H1 (cell line): ENCODE data around the gene MPPED1. TPM values are rescaled to one million over a fixed set of nuclear protein-coding genes. Genes with fewer than 3 reads are reported as not detected.
A peak's percentile ranks its signal among the peaks of the same experiment; 100 is the strongest.

Source experiments
- CTCF ChIA-PET: fragments of 300-600 bp; sonication (Branson Sonifier 250); formaldehyde crosslinking; loops from one replicate; lab custom pipeline; 2021; ENCODE audit not compliant: partially characterized antibody; lab: Charles Lee
- POLR2A ChIA-PET: fragments of 300-600 bp; sonication (Branson Sonifier 250); formaldehyde crosslinking; loops from one replicate; lab custom pipeline; 2021; ENCODE audit warnings: inconsistent platforms; ENCODE audit not compliant: partially characterized antibody; lab: Charles Lee
- DNase-seq, 2 experiments: peaks; one replicate each; pipeline versions ENCODE4 v3.0.0 to v3.0.0-alpha.2; 2010 to 2022; ENCODE audit warnings: low spot score in 2 of 2, low read depth in 1 of 2, mixed read lengths in 1 of 2
- FAIRE-seq: peaks from 2 replicates; lab custom pipeline; 2011; peaks lifted over from hg19 to GRCh38; lab: Jason Lieb, UNC
- H2AFZ ChIP-seq: 2 replicates; pipeline ENCODE4 v1.8.1; 2012; ENCODE audit warnings: low read length, inconsistent platforms
- H2AK5ac ChIP-seq: 2 replicates; pipeline ENCODE4 v1.6.1; 2013; ENCODE audit warnings: low read depth, low read length
- H2BK120ac ChIP-seq: replicated peaks from 2 replicates; pipeline ENCODE3; 2013; ENCODE audit warnings: low read depth, low read length, inconsistent platforms
- H2BK12ac ChIP-seq: 2 replicates; pipeline ENCODE4 v1.6.1; 2013; ENCODE audit warnings: low read depth, low read length
- H2BK15ac ChIP-seq: 2 replicates; pipeline ENCODE4 v1.6.1; 2013; ENCODE audit warnings: low read length
- H2BK20ac ChIP-seq: 2 replicates; pipeline ENCODE4 v1.6.1; 2013; ENCODE audit warnings: low read length
- H2BK5ac ChIP-seq: 2 replicates; pipeline ENCODE4 v1.6.1; 2013; ENCODE audit warnings: low read depth, low read length
- H3K14ac ChIP-seq: 2 replicates; pipeline ENCODE4 v1.6.1; 2013; ENCODE audit warnings: inconsistent platforms; ENCODE audit not compliant: insufficient read length
- H3K18ac ChIP-seq: 2 replicates; pipeline ENCODE4 v1.6.1; 2013; ENCODE audit warnings: low read length; ENCODE audit errors: extremely low read depth
- H3K23ac ChIP-seq: 2 replicates; pipeline ENCODE4 v1.6.1; 2013; ENCODE audit warnings: inconsistent platforms; ENCODE audit not compliant: insufficient read length
- H3K23me2 ChIP-seq: 2 replicates; pipeline ENCODE4 v1.6.1; 2013; ENCODE audit warnings: low read depth, low read length
- H3K27ac ChIP-seq: 2 replicates; pipeline ENCODE4 v1.6.1; 2011; ENCODE audit warnings: low read depth, low read length, inconsistent platforms
- H3K27me3 ChIP-seq, 4 experiments: replicated peaks in 1 of 4; 1 replicate in 1 of 4; 2 replicates in 3 of 4; pipeline versions ENCODE4 v1.6.1 to v1.8.1; 2011 to 2013; ENCODE audit warnings: low read length in 3 of 4, mild to moderate bottlenecking in 3 of 4, inconsistent platforms in 2 of 4, mixed read lengths in 2 of 4, moderate library complexity in 1 of 4; ENCODE audit not compliant: control insufficient read depth in 3 of 4, insufficient read depth in 3 of 4; ENCODE audit errors: extremely low read depth in 1 of 4
- H3K36me3 ChIP-seq, 4 experiments: 2 replicates each; pipeline versions ENCODE4 v1.6.1 to v1.8.1; 2011 to 2013; ENCODE audit warnings: mild to moderate bottlenecking in 4 of 4, low read length in 3 of 4, moderate library complexity in 2 of 4, control low read depth in 1 of 4, inconsistent platforms in 1 of 4; ENCODE audit not compliant: insufficient read depth in 4 of 4, control insufficient read depth in 2 of 4
- H3K4ac ChIP-seq: replicated peaks from 2 replicates; pipeline ENCODE3; 2013; ENCODE audit warnings: low read length, low read depth, mixed read lengths, inconsistent platforms; ENCODE audit not compliant: insufficient read length
- H3K4me1 ChIP-seq, 4 experiments: replicated peaks in 1 of 4; 1 replicate in 1 of 4; 2 replicates in 3 of 4; pipeline versions ENCODE4 v1.6.1 to v1.8.1; 2011 to 2013; ENCODE audit warnings: low read length in 3 of 4, inconsistent platforms in 2 of 4, mixed read lengths in 1 of 4; ENCODE audit not compliant: insufficient read depth in 4 of 4, control insufficient read depth in 3 of 4
- H3K4me2 ChIP-seq, 2 experiments: 2 replicates each; pipeline versions ENCODE4 v1.6.1 to v1.8.1; 2011 to 2013; ENCODE audit warnings: low read depth in 2 of 2, low read length in 2 of 2, control low read depth in 1 of 2, inconsistent platforms in 1 of 2, mild to moderate bottlenecking in 1 of 2; ENCODE audit not compliant: insufficient read depth in 1 of 2
- H3K4me3 ChIP-seq, 4 experiments: fragments of 200-600, 300-600 bp in 1 of 4; sonication (generic), shearing (Covaris generic), sonication (Bioruptor Twin) in 1 of 4; 2 replicates each; pipeline versions ENCODE4 v1.5.1 to v1.8.1; 2011 to 2016; ENCODE audit warnings: low read length in 4 of 4, low read depth in 3 of 4, control low read depth in 2 of 4, inconsistent platforms in 2 of 4, mild to moderate bottlenecking in 2 of 4, mixed read lengths in 1 of 4, moderate library complexity in 1 of 4; ENCODE audit not compliant: insufficient read depth in 2 of 4; ENCODE audit errors: extremely low read depth in 1 of 4
- H3K56ac ChIP-seq: replicated peaks from 2 replicates; pipeline ENCODE3; 2013; ENCODE audit warnings: low read depth, mild to moderate bottlenecking, mixed read lengths, low read length, inconsistent platforms; ENCODE audit not compliant: insufficient read length
- H3K79me1 ChIP-seq: 2 replicates; pipeline ENCODE4 v1.6.1; 2013; ENCODE audit warnings: low read depth, low read length, control low read depth
- H3K79me2 ChIP-seq, 2 experiments: 2 replicates each; pipeline versions ENCODE4 v1.6.1 to v1.8.1; 2012 to 2013; ENCODE audit warnings: low read length in 2 of 2, mild to moderate bottlenecking in 2 of 2, inconsistent platforms in 1 of 2; ENCODE audit not compliant: insufficient read depth in 2 of 2, control insufficient read depth in 1 of 2
- H3K9ac ChIP-seq, 4 experiments: replicated peaks in 1 of 4; 1 replicate in 1 of 4; 2 replicates in 3 of 4; pipeline versions ENCODE4 v1.6.1 to v1.8.1; 2011 to 2013; ENCODE audit warnings: low read depth in 3 of 4, low read length in 3 of 4, control low read depth in 2 of 4, mild to moderate bottlenecking in 2 of 4, moderate library complexity in 2 of 4, inconsistent platforms in 1 of 4; ENCODE audit errors: extremely low read depth in 1 of 4
- H3K9me3 ChIP-seq, 2 experiments: 2 replicates each; pipeline versions ENCODE4 v1.6.1 to v1.8.1; 2012 to 2013; ENCODE audit warnings: mild to moderate bottlenecking in 2 of 2, moderate library complexity in 2 of 2, control low read depth in 1 of 2, inconsistent platforms in 1 of 2, low read depth in 1 of 2, low read length in 1 of 2, mixed read lengths in 1 of 2; ENCODE audit not compliant: insufficient read depth in 2 of 2
- H4K20me1 ChIP-seq, 2 experiments: replicated peaks in 1 of 2; 2 replicates each; pipeline versions ENCODE3 to v1.8.1; 2011 to 2013; ENCODE audit warnings: inconsistent platforms in 2 of 2, low read length in 2 of 2, mild to moderate bottlenecking in 1 of 2; ENCODE audit not compliant: insufficient read depth in 2 of 2, control insufficient read depth in 1 of 2
- H4K5ac ChIP-seq: 2 replicates; pipeline ENCODE4 v1.6.1; 2013; ENCODE audit warnings: low read length, low read depth, mixed read lengths, inconsistent platforms; ENCODE audit not compliant: insufficient read length
- H4K8ac ChIP-seq: 2 replicates; pipeline ENCODE4 v1.8.0; 2013; ENCODE audit warnings: mild to moderate bottlenecking, moderate library complexity, low read length, inconsistent platforms; ENCODE audit not compliant: insufficient read depth; ENCODE audit errors: extremely low read depth
- H4K91ac ChIP-seq: replicated peaks from 2 replicates; pipeline ENCODE3; 2013; ENCODE audit warnings: low read length, mixed read lengths, inconsistent platforms; ENCODE audit not compliant: insufficient read length
- CBX8 ChIP-seq: fragments of 300-800, 300-1000 bp; sonication (generic); IDR thresholded peaks from 2 replicates; pipeline ENCODE4 v1.7.1; 2016; ENCODE audit warnings: low read depth, low read length, borderline replicate concordance
- E2F6 ChIP-seq: IDR thresholded peaks from 2 replicates; pipeline ENCODE4 v1.6.1; 2012; ENCODE audit warnings: inconsistent platforms
- GTF2F1 ChIP-seq: IDR thresholded peaks from 2 replicates; pipeline ENCODE4 v1.6.1; 2012; ENCODE audit warnings: low read depth, low read length, improper control_type of control experiment, borderline replicate concordance
- RAD21 ChIP-seq, 2 experiments: IDR thresholded peaks in 1 of 2; conservative IDR thresholded peaks in 1 of 2; 2 replicates each; pipeline ENCODE4 v1.6.1; 2011; ENCODE audit warnings: low read depth in 2 of 2, low read length in 2 of 2, improper control_type of control experiment in 1 of 2, inconsistent platforms in 1 of 2, mild to moderate bottlenecking in 1 of 2, moderate library complexity in 1 of 2
- SIN3A ChIP-seq, 2 experiments: IDR thresholded peaks in 1 of 2; conservative IDR thresholded peaks in 1 of 2; 2 replicates each; pipeline ENCODE4 v1.6.1; 2011 to 2012; ENCODE audit warnings: low read length in 2 of 2, improper control_type of control experiment in 1 of 2, low read depth in 1 of 2, mild to moderate bottlenecking in 1 of 2
- SIX5 ChIP-seq: IDR thresholded peaks from 2 replicates; pipeline ENCODE4 v1.6.1; 2011; ENCODE audit warnings: mild to moderate bottlenecking, low read depth, low read length
- SRF ChIP-seq: IDR thresholded peaks from 2 replicates; pipeline ENCODE4 v1.6.1; 2011; ENCODE audit warnings: mild to moderate bottlenecking, low read depth, low read length, moderate library complexity
- TAF7 ChIP-seq: optimal IDR thresholded peaks from 2 replicates; pipeline ENCODE3; 2011; ENCODE audit warnings: low read depth, mild to moderate bottlenecking, inconsistent platforms, low read length, moderate library complexity, borderline replicate concordance
- WGBS, 2 experiments: shearing (Covaris generic) in 1 of 2; methylation state at CpG; one replicate each; pipeline versions ENCODE4 v1.1.6 to v1.1.7; 2013 to 2015; ENCODE audit warnings: low lambda C conversion rate in 2 of 2, mixed read lengths in 2 of 2, inconsistent platforms in 1 of 2, low coverage in 1 of 2, missing lambda C conversion rate in 1 of 2; ENCODE audit not compliant: insufficient replicate concordance in 2 of 2, insufficient coverage in 1 of 2, insufficient read length in 1 of 2; ENCODE audit errors: extremely low coverage in 1 of 2, missing lambda C conversion rate in 1 of 2; 5-methylcytosine and 5-hydroxymethylcytosine counted together
- polyA plus RNA-seq, 7 experiments: library from polyadenylated mRNA; depleted of rRNA in 3 of 7; stranded (reverse) in 5 of 7; unstranded in 2 of 7; fragments of >200 nt in 5 of 7; fragments of 200-250 nt in 2 of 7; gene quantifications; 1 replicate in 5 of 7; 2 replicates in 1 of 7; 4 replicates in 1 of 7; pipeline versions ENCODE4 v1.2.1 to v1.2.3, GENCODE V29; 2011 to 2013; ENCODE audit warnings: missing spikeins in 2 of 7, mixed read lengths in 2 of 7
- total RNA-seq: library from RNA; stranded (reverse); fragmentation: NEBNext Ultra II Directional; extraction: Animal tissue kit (Norgen Biotek cat#: 25700); gene quantifications from 2 replicates; pipeline ENCODE4 v1.2.1, GENCODE V29; 2021
- TF ChIP-seq, protein P1 (sequence below), 3 experiments: IDR thresholded peaks; 1 replicate in 2 of 3; 2 replicates in 1 of 3; pipeline versions ENCODE4 v1.5.1 to v1.6.1; 2011; ENCODE audit warnings: low read length in 3 of 3, mild to moderate bottlenecking in 3 of 3, inconsistent platforms in 2 of 3, low read depth in 1 of 3, moderate library complexity in 1 of 3; ENCODE audit not compliant: insufficient read depth in 1 of 3; ENCODE audit errors: control extremely low read depth in 1 of 3

MPPED1 gene
- total and polyA plus RNA-seq, 2 of the 8 experiments (the other 6 are each of a cell fraction or from before 2014, with no cell fraction given), result 0.29 to 0.37 TPM

DNA sequence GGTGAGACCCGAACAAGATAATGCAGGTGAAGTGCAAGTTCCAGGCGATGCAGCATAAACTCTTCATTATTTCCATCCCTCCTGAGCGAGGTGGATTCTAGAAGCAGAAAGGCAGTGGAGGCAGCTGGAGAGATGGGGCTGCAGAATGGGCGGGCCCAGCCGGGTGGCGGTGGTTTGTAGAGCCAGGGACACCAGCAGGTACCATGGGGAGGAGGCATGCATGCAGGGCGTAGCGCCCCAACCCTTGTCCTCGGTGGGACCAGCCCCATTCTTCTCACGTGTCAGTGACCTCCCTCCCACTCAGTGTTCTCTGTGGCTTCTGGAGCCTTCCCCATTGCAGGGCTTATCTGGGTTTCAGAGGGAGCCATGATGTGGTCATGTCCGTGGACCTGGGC, 38.0 kb downstream of the MPPED1 start:
- no peak overlapping the region for H2AFZ ChIP-seq
- H3K27ac ChIP-seq, result no peak overlapping the region
- H3K4me1 ChIP-seq, result no peaks in the 10 kb centered on the region
- H2BK5ac ChIP-seq, result no peak overlapping the region
- ChIA-PET CTCF (interaction anchor here (1.0 kb wide), 1 partner anchor 10 kb away, joined by 3 read pairs; no protein-coding TSS in a partner anchor), POLR2A (no interaction called here)
- no peak overlapping the region for H3K56ac ChIP-seq
- no peak overlapping the region for H2AK5ac ChIP-seq
- no peaks in the 10 kb centered on the region for H3K79me2 ChIP-seq
- H4K91ac ChIP-seq, result no peak overlapping the region
- no peaks in the 10 kb centered on the region for H3K23me2 ChIP-seq
- no peak overlapping the region for H2BK120ac ChIP-seq
- 95% methylated on average over 10 of the region's 11 CpGs; no CpG with 5 or more reads in 1 of the 2 experiments for WGBS, 2 experiments
- no peak overlapping the region for H3K18ac ChIP-seq
- no peak for DNase-seq
- no peak overlapping the region for H4K5ac ChIP-seq
- H3K4ac ChIP-seq, result no peak overlapping the region
- H3K27me3 ChIP-seq, result no peaks in the 10 kb centered on the region
- no peak overlapping the region for H3K4me3 ChIP-seq
- no peak overlapping the region for H2BK12ac ChIP-seq
- H2BK15ac ChIP-seq, result 0 out of 2 replicates have a peak overlapping the region, but pooled peaks have one; percentile 5
- no peak overlapping the region for H3K14ac ChIP-seq
- H3K9me3 ChIP-seq, result no peaks in the 10 kb centered on the region
- no peak for FAIRE-seq
- H2BK20ac ChIP-seq, result no peak overlapping the region
- no peak overlapping the region for H3K9ac ChIP-seq
- no peak overlapping the region for H3K23ac ChIP-seq
- no peaks in the 10 kb centered on the region for H3K79me1 ChIP-seq
- no peaks in the 10 kb centered on the region for H3K36me3 ChIP-seq
- no peak overlapping the region for H3K4me2 ChIP-seq
- no peaks in the 10 kb centered on the region for H4K20me1 ChIP-seq
- H4K8ac ChIP-seq, result no peak overlapping the region
- no peak for TF ChIP-seq SIN3A (conservative IDR thresholded peaks at IDR 0.05 in 1 of 2, IDR thresholded peaks at IDR 0.05 in 1 of 2; ENCODE audit: low read depth in 1 of 2, low read length in 2 of 2)
- no peak for TF ChIP-seq SRF
- TF ChIP-seq SIX5, result no peak
- TF ChIP-seq RAD21 (IDR thresholded peaks at IDR 0.05 in 1 of 2, conservative IDR thresholded peaks at IDR 0.05 in 1 of 2; ENCODE audit: low read depth in 2 of 2, low read length in 2 of 2), result no peak
- TF ChIP-seq GTF2F1, result no peak
- no peak for TF ChIP-seq CBX8
- TF ChIP-seq E2F6, result no peak
- no peak for TF ChIP-seq TAF7
- TF ChIP-seq, protein P1, sequence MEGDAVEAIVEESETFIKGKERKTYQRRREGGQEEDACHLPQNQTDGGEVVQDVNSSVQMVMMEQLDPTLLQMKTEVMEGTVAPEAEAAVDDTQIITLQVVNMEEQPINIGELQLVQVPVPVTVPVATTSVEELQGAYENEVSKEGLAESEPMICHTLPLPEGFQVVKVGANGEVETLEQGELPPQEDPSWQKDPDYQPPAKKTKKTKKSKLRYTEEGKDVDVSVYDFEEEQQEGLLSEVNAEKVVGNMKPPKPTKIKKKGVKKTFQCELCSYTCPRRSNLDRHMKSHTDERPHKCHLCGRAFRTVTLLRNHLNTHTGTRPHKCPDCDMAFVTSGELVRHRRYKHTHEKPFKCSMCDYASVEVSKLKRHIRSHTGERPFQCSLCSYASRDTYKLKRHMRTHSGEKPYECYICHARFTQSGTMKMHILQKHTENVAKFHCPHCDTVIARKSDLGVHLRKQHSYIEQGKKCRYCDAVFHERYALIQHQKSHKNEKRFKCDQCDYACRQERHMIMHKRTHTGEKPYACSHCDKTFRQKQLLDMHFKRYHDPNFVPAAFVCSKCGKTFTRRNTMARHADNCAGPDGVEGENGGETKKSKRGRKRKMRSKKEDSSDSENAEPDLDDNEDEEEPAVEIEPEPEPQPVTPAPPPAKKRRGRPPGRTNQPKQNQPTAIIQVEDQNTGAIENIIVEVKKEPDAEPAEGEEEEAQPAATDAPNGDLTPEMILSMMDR (IDR thresholded peaks at IDR 0.05; ENCODE audit: control extremely low read depth in 1 of 3, insufficient read depth in 1 of 3, low read depth in 1 of 3, low read length in 3 of 3), result no peak
